Suprapubic skin (tissue), 4 donors: ENCODE measurements around the gene EPN2. TPM values are rescaled to one million over a fixed set of nuclear protein-coding genes. Genes with fewer than 3 reads are reported as not detected.

Source experiments
- DNase-seq, 2 donors: peaks; one replicate each; pipeline ENCODE4 v3.0.0-alpha.2; 2019; ENCODE audit warnings: low spot score in 2 of 2
- H3K27ac ChIP-seq: fragments of 200-600 bp; sonication (generic); one replicate; pipeline ENCODE4 v1.5.1; 2019
- H3K27me3 ChIP-seq: fragments of 200-600 bp; sonication (generic); one replicate; pipeline ENCODE4 v1.5.1; 2019
- H3K36me3 ChIP-seq: fragments of 200-600 bp; sonication (generic); one replicate; pipeline ENCODE4 v1.5.1; 2019
- H3K4me1 ChIP-seq: fragments of 200-600 bp; sonication (generic); one replicate; pipeline ENCODE4 v1.5.1; 2019
- H3K4me3 ChIP-seq: fragments of 200-600 bp; sonication (generic); one replicate; pipeline ENCODE4 v1.5.1; 2019; ENCODE audit warnings: mild to moderate bottlenecking
- H3K9me3 ChIP-seq: fragments of 200-600 bp; sonication (generic); one replicate; pipeline ENCODE4 v1.5.1; 2019
- CTCF ChIP-seq, 2 donors: fragments of 200-600 bp in 1 of 2; fragments of 450-650 bp in 1 of 2; sonication (generic) in 1 of 2; IDR thresholded peaks; one replicate each; pipeline ENCODE4 v1.5.1; 2016 to 2019; ENCODE audit warnings: antibody characterized with exemption in 2 of 2, mild to moderate bottlenecking in 1 of 2, moderate library complexity in 1 of 2
- EP300 ChIP-seq: sonication (generic); formaldehyde crosslinking; IDR thresholded peaks from one replicate; pipeline ENCODE4 v1.6.1; 2017; ENCODE audit warnings: antibody characterized with exemption
- POLR2A ChIP-seq, 2 donors: fragments of 450-650 bp; IDR thresholded peaks; one replicate each; pipeline ENCODE4 v1.6.1; 2017; ENCODE audit warnings: antibody characterized with exemption in 2 of 2, mild to moderate bottlenecking in 2 of 2, moderate library complexity in 2 of 2
- POLR2AphosphoS5 ChIP-seq, 3 donors: sonication (generic); formaldehyde crosslinking; IDR thresholded peaks; one replicate each; pipeline ENCODE4 v1.6.1; 2017; ENCODE audit warnings: antibody characterized with exemption in 3 of 3
- WGBS: methylation state at CpG from one replicate; pipeline ENCODE4 v1.1.5; 2018; 5-methylcytosine and 5-hydroxymethylcytosine counted together
- total RNA-seq, 4 donors: library from RNA; depleted of rRNA; stranded (reverse); fragments of >200 nt; gene quantifications; one replicate each; pipeline ENCODE4 v1.1.0, GENCODE V29; 2016

EPN2 gene
- total RNA-seq, 4 donors from 2014 or later = 95.9 to 276 (median 131) TPM

GRCh38 chr17:19365833-19366636 lies 128.9 kb downstream of the EPN2 start:
- 96% methylated on average over 8 of the region's 9 CpGs for WGBS
- no peaks in the 10 kb centered on the region for H3K27me3 ChIP-seq
- peaks cover 31% of the 10 kb centered on the region for H3K4me1 ChIP-seq
- no peak overlapping the region for H3K27ac ChIP-seq
- no peaks in the 10 kb centered on the region for H3K9me3 ChIP-seq
- TF ChIP-seq POLR2AphosphoS5 (IDR thresholded peaks at IDR 0.05) (no peak), EP300 (no peak), POLR2A (IDR thresholded peaks at IDR 0.05) (no peak), CTCF (IDR thresholded peaks at IDR 0.05) (no peak)
- no peak for DNase-seq
- H3K36me3 ChIP-seq = no peaks in the 10 kb centered on the region
- H3K4me3 ChIP-seq = no peak overlapping the region

- no peaks in the 10 kb centered on the region for H3K9me3 ChIP-seq
- no peak overlapping the region for H3K27ac ChIP-seq
- 87% methylated on average over 5 of the region's 5 CpGs for WGBS
- no peaks in the 10 kb centered on the region for H3K27me3 ChIP-seq
- H3K4me1 ChIP-seq = peaks cover 31% of the 10 kb centered on the region
- H3K4me3 ChIP-seq = no peak overlapping the region
- no peak for DNase-seq
- no peak for TF ChIP-seq POLR2AphosphoS5 (IDR thresholded peaks at IDR 0.05)
- no peak for TF ChIP-seq POLR2A (IDR thresholded peaks at IDR 0.05)
- no peak for TF ChIP-seq EP300
- no peak for TF ChIP-seq CTCF (IDR thresholded peaks at IDR 0.05)
- H3K36me3 ChIP-seq = no peaks in the 10 kb centered on the region
These were observed 129.4 kb downstream of the EPN2 start for GRCh38 chr17:19366637-19366972.

- 93% methylated on average over 4 of the region's 4 CpGs for WGBS
- peak in 1 of 2 donors; percentile 27 for DNase-seq
These were observed 131.1 kb downstream of the EPN2 start for GRCh38 chr17:19368229-19368628.

GRCh38 chr17:19369107-19369778 lies 132.1 kb downstream of the EPN2 start:
- Histone ChIP-seq H3K27me3 (no peaks in the 10 kb centered on the region), H3K36me3 (no peaks in the 10 kb centered on the region), H3K9me3 (no peaks in the 10 kb centered on the region), H3K27ac (no peak overlapping the region), H3K4me1 (peaks cover 14% of the 10 kb centered on the region), H3K4me3 (no peak overlapping the region)
- WGBS = 89% methylated on average over 16 of the region's 16 CpGs
- TF ChIP-seq EP300 (no peak), CTCF (IDR thresholded peaks at IDR 0.05) (no peak), POLR2AphosphoS5 (IDR thresholded peaks at IDR 0.05) (no peak), POLR2A (IDR thresholded peaks at IDR 0.05) (no peak)
- DNase-seq = peak in 1 of 2 donors; percentile 58

More at GRCh38 chr17:19368229-19368628, 131.1 kb downstream of the EPN2 start:
- H3K36me3 ChIP-seq = no peaks in the 10 kb centered on the region
- peaks cover 20% of the 10 kb centered on the region for H3K4me1 ChIP-seq
- TF ChIP-seq POLR2AphosphoS5 (IDR thresholded peaks at IDR 0.05) (no peak), CTCF (IDR thresholded peaks at IDR 0.05) (no peak)
- H3K27me3 ChIP-seq = no peaks in the 10 kb centered on the region
- H3K4me3 ChIP-seq = no peak overlapping the region
- no peak overlapping the region for H3K27ac ChIP-seq
- H3K9me3 ChIP-seq = no peaks in the 10 kb centered on the region

GRCh38 chr17:19369846-19370492 lies 132.8 kb downstream of the EPN2 start:
- H3K27ac ChIP-seq = peak overlapping the region; percentile 59
- peaks cover 14% of the 10 kb centered on the region for H3K4me1 ChIP-seq
- H3K36me3 ChIP-seq = no peaks in the 10 kb centered on the region
- no peaks in the 10 kb centered on the region for H3K9me3 ChIP-seq
- no peaks in the 10 kb centered on the region for H3K27me3 ChIP-seq
- 83% methylated on average over 11 of the region's 12 CpGs for WGBS
- peak; percentile 75 to 82 for DNase-seq
- no peak overlapping the region for H3K4me3 ChIP-seq
- no peak for TF ChIP-seq CTCF (IDR thresholded peaks at IDR 0.05)
